ENCODE data around the gene MMS22L.
"Not testable (repeated sequence)": the region's sequence is repeated elsewhere in the genome, so short reads cannot be mapped to it uniquely, and the experiment has no call there.

Gene MMS22L

GRCh38 chr6:97177905-97178304, 105.1 kb downstream of the MMS22L start:
- Mint-ChIP-seq H3K27me3 (ENCODE audit: low read depth) (no peaks in the 10 kb centered on the region), H3K36me3 (ENCODE audit: low read depth) (peaks cover 23% of the 10 kb centered on the region), H3K4me1 (no peaks in the 10 kb centered on the region), H3K27ac (no peak overlapping the region), H3K9me3 (peaks cover 2% of the 10 kb centered on the region), H3K4me3 (no peak overlapping the region)
- TF ChIP-seq, protein P1, sequence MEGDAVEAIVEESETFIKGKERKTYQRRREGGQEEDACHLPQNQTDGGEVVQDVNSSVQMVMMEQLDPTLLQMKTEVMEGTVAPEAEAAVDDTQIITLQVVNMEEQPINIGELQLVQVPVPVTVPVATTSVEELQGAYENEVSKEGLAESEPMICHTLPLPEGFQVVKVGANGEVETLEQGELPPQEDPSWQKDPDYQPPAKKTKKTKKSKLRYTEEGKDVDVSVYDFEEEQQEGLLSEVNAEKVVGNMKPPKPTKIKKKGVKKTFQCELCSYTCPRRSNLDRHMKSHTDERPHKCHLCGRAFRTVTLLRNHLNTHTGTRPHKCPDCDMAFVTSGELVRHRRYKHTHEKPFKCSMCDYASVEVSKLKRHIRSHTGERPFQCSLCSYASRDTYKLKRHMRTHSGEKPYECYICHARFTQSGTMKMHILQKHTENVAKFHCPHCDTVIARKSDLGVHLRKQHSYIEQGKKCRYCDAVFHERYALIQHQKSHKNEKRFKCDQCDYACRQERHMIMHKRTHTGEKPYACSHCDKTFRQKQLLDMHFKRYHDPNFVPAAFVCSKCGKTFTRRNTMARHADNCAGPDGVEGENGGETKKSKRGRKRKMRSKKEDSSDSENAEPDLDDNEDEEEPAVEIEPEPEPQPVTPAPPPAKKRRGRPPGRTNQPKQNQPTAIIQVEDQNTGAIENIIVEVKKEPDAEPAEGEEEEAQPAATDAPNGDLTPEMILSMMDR (IDR thresholded peaks at IDR 0.05; ENCODE audit: unreplicated experiment in 3 of 3), result no peak

DNA sequence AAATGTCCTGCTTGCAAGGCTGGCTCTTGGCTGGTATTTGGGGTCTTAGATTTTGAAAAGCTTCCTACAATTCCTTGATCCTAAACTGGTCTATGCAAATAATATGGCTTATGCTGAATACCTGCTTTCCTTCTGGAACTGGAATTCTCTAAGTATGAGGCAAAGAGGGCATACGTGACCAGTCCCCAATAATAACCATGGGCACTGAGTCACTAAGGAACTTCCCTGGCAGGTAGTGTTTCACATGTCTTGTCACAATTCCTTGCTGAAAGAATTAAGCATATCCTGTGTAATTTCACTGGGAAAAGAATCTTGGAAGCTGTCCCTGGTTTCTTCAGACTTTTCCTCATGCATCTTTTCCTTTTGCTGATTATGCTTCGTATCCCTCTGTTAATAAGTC, 106.5 kb downstream of the MMS22L start:
- Mint-ChIP-seq H3K4me3 (no peak overlapping the region), H3K27ac (no peak overlapping the region), H3K9me3 (peaks cover 2% of the 10 kb centered on the region), H3K27me3 (ENCODE audit: low read depth) (no peaks in the 10 kb centered on the region), H3K36me3 (ENCODE audit: low read depth) (peaks cover 28% of the 10 kb centered on the region), H3K4me1 (no peaks in the 10 kb centered on the region)
- TF ChIP-seq, protein P1 (IDR thresholded peaks at IDR 0.05; ENCODE audit: unreplicated experiment in 3 of 3), result no peak

DNA sequence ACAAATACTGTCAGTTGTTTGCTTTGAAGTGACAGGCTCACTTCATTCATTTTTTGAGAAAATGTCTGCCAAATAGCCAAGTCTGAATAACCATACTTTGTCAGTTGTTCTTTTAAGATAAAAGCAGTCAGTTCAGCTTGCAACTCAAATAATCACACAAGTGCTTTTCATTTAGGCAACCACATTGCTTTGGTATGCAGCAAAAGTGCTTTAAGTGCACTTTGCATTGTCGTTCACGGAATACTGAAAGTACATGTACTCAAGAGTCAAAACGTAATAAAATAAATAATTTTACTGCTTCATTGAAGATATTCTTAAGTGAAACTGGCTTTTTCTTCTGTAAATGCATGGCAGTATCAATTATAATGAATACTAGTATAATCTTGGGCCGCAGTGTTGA, 107.2 kb downstream of the MMS22L start:
- H3K27ac Mint-ChIP-seq, result no peak overlapping the region
- H3K36me3 Mint-ChIP-seq (ENCODE audit: low read depth), result peaks cover 26% of the 10 kb centered on the region
- H3K4me1 Mint-ChIP-seq, result no peaks in the 10 kb centered on the region
- TF ChIP-seq, protein P1 (IDR thresholded peaks at IDR 0.05; ENCODE audit: unreplicated experiment in 3 of 3), result no peak
- no peaks in the 10 kb centered on the region for H3K27me3 Mint-ChIP-seq (ENCODE audit: low read depth)
- no peak overlapping the region for H3K4me3 Mint-ChIP-seq
- peaks cover 2% of the 10 kb centered on the region for H3K9me3 Mint-ChIP-seq

- Mint-ChIP-seq H3K36me3 (ENCODE audit: low read depth) (peaks cover 21% of the 10 kb centered on the region), H3K27me3 (ENCODE audit: low read depth) (no peaks in the 10 kb centered on the region), H3K27ac (no peak overlapping the region), H3K4me1 (no peaks in the 10 kb centered on the region), H3K4me3 (no peak overlapping the region), H3K9me3 (peaks cover 2% of the 10 kb centered on the region)
- TF ChIP-seq, protein P1 (IDR thresholded peaks at IDR 0.05; ENCODE audit: unreplicated experiment in 3 of 3), result no peak
These were observed 108.5 kb downstream of the MMS22L start for GRCh38 chr6:97174471-97174870.

GRCh38 chr6:97160280-97160679, 122.7 kb downstream of the MMS22L start:
- Mint-ChIP-seq H3K36me3 (ENCODE audit: low read depth) (peaks cover 67% of the 10 kb centered on the region), H3K27me3 (ENCODE audit: low read depth) (no peaks in the 10 kb centered on the region), H3K27ac (no peak overlapping the region), H3K9me3 (peaks cover 34% of the 10 kb centered on the region), H3K4me1 (no peaks in the 10 kb centered on the region), H3K4me3 (no peak overlapping the region)
- TF ChIP-seq, protein P1 (IDR thresholded peaks at IDR 0.05; ENCODE audit: unreplicated experiment in 3 of 3), result no peak

DNA sequence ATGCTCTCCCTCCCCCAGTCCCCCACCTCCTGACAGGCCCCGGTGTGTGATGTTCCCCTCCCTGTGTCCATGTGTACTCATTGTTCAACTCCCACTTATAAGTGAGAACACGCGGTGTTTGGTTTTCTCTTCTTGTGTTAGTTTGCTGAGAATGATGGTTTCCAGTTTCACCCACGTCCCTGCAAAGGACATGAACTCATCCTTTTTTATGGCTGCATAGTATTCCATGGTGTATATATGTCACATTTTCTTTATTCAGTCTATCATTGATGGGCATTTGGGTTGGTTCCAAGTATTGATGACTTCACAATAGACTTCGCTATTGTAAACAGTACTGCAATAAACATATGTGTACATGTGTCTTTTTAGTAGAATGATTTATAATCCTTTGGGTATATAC, 127.6 kb downstream of the MMS22L start:
- H3K4me3 Mint-ChIP-seq; H3K4me1 Mint-ChIP-seq; H3K27me3 Mint-ChIP-seq (ENCODE audit: low read depth); H3K27ac Mint-ChIP-seq: not testable (repeated sequence)
- H3K9me3 Mint-ChIP-seq, result peaks cover 33% of the 10 kb centered on the region
- H3K36me3 Mint-ChIP-seq (ENCODE audit: low read depth), result peaks cover 51% of the 10 kb centered on the region

All from nephron (organoid).